ENCODE results near the gene EDC3.

DNA sequence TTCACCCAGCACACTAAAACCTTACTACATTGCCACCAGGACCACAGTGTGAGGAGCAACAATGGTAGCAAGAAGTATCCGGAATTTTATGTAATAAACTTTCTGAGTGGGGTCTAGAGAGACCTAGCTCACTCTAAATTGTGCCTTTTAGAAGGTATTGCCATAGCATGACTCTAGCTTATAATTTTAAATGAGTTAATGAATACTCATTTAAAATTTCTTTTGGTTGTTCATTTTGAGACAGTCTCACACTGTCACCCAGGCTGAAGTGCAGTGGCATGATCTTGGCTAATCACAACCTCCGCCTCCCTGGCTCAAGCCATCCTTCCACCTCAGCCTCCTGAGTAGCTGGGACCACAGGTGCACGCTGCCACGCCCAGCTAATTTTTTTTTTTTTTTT, 26.2 kb downstream of the EDC3 start:
- TF ChIP-seq, protein P1, sequence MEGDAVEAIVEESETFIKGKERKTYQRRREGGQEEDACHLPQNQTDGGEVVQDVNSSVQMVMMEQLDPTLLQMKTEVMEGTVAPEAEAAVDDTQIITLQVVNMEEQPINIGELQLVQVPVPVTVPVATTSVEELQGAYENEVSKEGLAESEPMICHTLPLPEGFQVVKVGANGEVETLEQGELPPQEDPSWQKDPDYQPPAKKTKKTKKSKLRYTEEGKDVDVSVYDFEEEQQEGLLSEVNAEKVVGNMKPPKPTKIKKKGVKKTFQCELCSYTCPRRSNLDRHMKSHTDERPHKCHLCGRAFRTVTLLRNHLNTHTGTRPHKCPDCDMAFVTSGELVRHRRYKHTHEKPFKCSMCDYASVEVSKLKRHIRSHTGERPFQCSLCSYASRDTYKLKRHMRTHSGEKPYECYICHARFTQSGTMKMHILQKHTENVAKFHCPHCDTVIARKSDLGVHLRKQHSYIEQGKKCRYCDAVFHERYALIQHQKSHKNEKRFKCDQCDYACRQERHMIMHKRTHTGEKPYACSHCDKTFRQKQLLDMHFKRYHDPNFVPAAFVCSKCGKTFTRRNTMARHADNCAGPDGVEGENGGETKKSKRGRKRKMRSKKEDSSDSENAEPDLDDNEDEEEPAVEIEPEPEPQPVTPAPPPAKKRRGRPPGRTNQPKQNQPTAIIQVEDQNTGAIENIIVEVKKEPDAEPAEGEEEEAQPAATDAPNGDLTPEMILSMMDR (IDR thresholded peaks at IDR 0.05; ENCODE audit: low read depth, low read length): no peak
- no peak for TF ChIP-seq EZH2phosphoT487 (IDR thresholded peaks at IDR 0.05; ENCODE audit: low read depth)

Measured in OCI-LY3 (cell line).